ENCODE measurements around the gene DYNC1I2.

- no peak for TF ChIP-seq CTCF (IDR thresholded peaks at IDR 0.05)
- TF ChIP-seq POLR2AphosphoS5 (IDR thresholded peaks at IDR 0.05; ENCODE audit: low read depth, low read length): no peak
Observed at GRCh38 chr2:171651667-171652415, 35.4 kb upstream of the DYNC1I2 start.

Data from Panc1 (cell line).